HG03432 (cell line): Measurements from ENCODE around the gene SBDS.
"Not testable (repeated sequence)": the region's sequence is repeated elsewhere in the genome, so short reads cannot be mapped to it uniquely, and the experiment has no call there.

Experiments
- ATAC-seq: cut with Tn5 transposase; IDR thresholded peaks from one replicate; pipeline ENCODE4 v1.9.1; 2021; ENCODE audit warnings: mild to moderate bottlenecking, moderate library complexity; ENCODE audit not compliant: unreplicated experiment

SBDS gene

GRCh38 chr7:66996444-66997191, 1.2 kb upstream of the SBDS start, which contains the start of gene TYW1:
Gene TYW1, plus strand, starts transcription at chr7:66996833. Its CDS starts 146 bp downstream, at chr7:66996979.
- peak; percentile 90 for ATAC-seq

GRCh38 chr7:66994691-66995049, 716 bp downstream of the SBDS start:
- peak; percentile 40 for ATAC-seq

GRCh38 chr7:66994051-66994450, 1.3 kb downstream of the SBDS start:
- not testable (repeated sequence) for ATAC-seq

DNA sequence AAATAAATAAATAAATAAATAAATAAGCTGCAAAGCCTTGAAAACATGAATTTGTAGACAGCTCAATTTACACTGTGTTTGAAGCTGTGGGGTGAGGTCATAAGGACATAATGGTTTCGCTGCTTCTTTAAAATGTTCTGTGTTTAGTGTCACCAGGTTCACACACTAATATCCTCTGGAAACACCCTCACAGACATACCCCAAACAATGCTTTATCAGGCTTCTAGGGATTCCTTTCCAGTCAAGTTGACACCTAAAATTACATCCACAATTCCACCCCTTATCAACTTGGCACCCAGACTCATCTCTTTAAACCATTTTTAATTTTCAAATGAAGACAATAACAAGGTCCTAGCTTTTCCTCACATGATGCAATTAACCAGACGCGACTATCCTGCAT, 5.8 kb downstream of the SBDS start:
- ATAC-seq, result not testable (repeated sequence)

- ATAC-seq, result not testable (repeated sequence)
Measured at GRCh38 chr7:66980336-66980735, 15.1 kb downstream of the SBDS start.

DNA sequence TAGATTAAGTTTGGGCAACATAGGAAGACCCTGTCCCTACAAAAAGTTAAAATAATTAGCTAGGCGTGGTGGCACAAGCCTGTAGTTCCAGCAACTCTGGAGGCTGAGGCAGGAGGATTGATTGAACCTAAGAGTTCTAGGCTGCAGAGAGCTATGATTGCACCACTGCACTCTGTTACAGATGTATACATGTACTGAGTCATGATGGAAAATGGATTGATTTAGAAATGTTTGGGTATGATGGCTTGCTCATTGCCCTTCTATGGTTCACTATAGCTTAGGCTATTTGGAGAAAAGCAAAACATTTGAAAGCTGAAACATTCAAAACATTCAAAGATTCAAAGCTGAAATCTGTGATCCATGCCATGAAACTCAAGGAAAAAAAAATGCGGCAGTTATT, 16.4 kb downstream of the SBDS start:
- not testable (repeated sequence) for ATAC-seq

DNA sequence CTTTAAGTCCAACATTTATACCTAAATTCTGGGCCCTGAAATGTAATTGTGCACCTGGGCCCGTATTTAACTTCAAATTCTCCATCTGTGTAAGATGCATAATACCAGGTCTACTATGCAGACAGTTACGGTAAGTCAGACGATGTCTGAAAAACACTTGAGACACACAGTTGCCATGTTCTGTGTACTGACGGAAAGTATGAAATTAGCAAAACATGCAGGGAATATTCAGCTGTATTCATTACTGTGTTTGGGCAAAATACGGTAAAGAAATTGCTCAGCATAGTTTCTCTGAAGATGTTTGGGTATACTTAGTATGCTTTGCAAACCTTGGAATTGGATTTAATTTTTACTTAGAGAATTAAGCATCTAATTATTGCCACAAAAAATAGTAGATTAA, 17.1 kb downstream of the SBDS start:
- ATAC-seq, result not testable (repeated sequence)

DNA sequence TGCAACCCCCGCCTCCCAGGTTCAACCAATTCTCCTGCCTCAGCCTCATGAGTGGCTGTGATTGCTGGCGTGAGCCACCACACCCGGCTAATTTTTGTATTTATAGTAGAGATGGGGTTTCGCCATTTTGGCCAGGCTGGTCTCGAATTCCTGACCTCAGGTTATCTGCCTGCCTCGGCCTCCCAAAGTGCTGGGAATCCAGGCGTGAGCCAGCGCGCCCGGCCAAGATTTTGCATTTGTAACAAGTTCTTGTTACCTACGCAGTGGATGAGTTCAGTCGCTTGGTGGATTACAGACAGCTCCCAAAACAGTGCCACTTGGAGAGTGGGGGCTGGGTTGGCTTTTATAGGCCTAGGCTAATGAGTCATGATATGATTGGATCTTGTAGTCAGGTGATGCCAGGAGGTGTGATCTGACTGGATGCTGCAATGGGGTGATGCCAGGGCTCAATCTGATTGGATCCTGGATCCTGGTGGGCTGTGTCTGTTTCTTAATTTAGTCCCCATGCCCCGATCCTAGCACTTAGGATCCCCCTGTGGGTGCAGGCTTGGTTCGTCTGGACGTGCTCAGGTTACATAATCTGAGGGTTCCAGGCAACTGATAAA, 20.3 kb downstream of the SBDS start:
- ATAC-seq, result no peak

GRCh38 chr7:66970310-66970709, 25.1 kb downstream of the SBDS start:
- no peak for ATAC-seq

DNA sequence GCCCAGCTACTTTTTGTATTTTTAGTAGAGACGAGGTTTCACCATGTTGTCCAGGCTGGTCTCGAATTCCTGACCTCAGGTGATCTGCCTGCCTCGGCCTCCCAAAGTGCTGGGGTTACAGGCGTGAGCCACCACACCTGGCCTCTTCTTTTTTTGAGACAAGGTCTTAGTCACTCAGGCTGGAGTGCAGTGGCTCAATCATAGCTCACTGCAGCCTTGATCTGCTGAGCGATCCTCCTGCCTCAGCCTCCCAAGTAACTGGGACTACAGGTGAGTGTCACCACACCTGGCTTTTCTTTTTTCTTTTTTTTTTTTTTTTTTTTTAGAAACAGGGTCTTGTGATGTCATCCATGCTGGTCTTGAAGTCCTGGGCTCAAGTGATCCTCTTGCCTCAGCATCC, 26.4 kb downstream of the SBDS start:
- not testable (repeated sequence) for ATAC-seq

DNA sequence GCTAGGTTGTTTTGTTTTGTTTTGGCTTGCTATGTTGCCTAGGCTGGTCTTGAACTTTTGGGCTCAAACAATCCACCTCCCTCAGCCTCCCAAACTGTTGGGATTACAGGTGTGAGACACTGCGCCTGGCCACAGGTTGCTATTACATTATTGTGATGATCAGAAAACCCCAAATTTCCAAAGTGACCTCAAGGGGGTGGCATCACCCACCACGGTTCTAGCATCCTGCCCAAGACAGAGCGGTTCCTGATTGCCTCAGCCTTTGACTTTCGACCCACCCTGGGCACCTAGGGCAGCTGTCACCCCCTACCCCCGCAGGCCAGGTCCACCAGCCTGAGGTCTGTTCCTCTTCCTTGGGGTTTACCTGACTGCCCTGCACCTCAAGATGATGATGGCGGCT, 28.4 kb downstream of the SBDS start:
- no peak for ATAC-seq

DNA sequence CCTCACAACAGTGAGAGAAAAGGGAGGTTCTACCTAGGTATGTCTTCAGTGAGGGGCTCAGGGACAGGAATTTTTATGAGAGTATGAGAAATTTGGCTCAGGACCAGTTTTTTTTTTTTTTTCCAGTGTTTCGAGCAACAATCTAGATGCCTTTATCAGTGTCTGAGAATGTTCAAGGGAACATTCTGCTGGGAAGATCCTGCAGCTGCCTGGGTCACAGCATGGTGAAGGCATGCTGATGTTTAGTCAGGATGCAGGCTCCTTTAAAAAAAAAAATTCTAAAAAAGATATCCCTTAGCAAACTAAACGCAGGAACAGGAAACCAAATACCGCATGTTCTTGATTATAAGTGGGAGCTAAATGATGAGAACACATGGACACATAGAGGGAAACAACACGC, 31.0 kb downstream of the SBDS start:
- ATAC-seq, result no peak

DNA sequence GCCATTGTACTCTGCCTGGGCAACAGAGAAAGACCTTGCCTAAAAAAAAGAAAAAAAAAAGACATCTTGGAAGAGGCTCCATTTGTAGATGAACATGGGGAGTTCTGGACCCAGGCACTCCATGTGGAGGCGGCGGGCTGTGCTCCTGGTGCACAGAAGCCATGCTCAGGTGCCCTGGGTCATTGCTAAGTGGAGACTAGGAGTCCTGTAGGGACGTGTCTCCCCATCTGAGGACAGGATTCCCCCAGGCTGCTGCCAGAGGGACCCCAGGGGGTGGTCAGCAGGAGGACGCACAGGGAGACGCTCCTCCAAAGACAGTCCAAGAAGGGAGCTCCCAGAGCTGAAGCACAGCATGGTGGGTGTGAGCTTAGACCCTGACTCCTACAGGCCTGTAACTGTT, 34.3 kb downstream of the SBDS start:
- ATAC-seq, result no peak

GRCh38 chr7:66960192-66960591, 35.2 kb downstream of the SBDS start:
- no peak for ATAC-seq

GRCh38 chr7:66958538-66959350, 36.6 kb downstream of the SBDS start:
- no peak for ATAC-seq

- no peak for ATAC-seq
Measured at GRCh38 chr7:66957595-66958290, 37.6 kb downstream of the SBDS start.

DNA sequence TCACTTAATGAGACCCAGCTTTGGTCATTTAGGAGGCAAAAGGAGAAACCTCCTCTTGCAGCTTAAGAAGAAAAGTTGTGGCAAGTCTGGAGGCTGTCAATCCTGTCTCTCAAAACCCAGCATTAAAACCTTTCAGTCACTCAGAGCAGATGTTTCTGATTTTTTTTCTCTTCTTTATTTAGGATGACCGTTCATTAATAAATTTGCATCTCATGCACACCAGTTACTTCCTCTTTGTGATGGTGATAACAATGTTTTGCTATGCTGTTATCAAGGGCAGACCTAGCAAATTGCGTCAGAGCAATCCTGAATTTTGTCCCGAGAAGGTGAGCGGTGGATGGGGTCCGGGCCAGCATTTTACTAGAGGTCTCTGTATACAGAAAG, 42.4 kb downstream of the SBDS start:
- ATAC-seq, result no peak

DNA sequence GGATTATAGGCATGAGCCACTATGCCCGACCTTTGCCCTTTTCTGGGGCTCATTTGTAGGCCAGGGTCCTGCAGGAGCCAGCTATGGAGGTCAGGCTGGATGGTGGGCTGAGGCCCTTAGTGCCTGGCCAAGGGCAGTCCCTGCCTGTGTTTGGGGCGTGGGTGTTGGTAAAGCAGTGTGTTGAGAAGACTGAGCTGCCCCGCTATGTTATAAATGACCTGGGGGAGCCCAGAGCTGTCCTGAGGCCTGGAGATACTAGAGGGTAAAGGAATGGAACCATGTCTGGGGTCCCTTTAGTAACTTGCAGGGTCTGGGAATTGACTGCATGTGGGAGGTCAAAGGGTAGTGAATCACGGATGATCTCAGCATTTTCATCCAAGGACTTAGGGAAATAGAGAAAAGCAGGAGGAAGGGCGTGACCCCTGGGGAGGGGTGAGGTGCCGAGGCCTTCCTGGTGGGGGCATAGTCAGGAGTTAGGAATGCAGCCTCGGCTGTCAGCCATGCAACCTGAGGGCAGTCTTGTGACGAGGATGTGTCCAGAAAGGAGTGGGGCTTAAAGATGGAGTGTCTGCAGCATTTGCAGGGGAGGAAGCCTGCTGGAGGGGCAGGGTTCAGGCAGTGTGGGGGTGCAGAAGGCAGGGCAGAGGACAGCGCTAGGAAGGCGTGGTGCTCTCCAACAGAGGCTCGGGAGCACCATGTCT, 42.9 kb downstream of the SBDS start:
- no peak for ATAC-seq

DNA sequence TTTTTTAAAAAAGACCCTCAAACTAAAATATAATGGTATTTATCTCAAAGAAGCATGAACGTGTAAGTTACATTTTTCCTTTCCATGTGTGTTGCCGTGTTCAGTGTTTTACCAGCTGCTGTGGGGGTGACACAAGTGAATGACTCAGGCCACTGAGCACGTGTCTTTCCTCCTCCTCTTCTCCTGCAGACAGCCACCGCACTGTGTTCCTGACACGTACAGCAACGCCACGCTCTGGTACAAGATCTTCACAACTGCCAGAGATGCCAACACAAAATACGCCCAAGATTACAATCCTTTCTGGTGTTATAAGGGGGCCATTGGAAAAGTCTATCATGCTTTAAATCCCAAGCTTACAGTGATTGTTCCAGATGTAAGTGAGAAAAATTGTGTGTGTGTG, 44.6 kb downstream of the SBDS start:
- no peak for ATAC-seq

DNA sequence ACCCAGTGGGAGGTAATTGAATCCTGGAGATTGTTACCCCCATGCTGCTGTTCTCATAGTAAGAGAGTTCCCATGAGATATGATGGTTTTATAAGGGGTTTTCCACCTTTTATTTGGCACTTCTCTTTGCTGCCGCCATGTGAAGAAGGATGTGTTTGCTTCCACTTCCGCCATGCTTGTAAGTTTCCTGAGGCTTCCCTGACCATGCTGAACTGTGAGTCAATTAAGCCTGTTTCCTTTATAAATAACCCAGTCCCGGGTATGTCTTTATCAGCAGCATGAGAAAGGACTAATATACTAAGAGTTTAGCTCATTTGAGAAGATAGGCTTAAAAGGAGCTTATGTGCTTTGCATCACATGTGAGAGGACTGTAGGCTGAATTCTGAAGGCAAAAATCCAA, 45.1 kb downstream of the SBDS start:
- no peak for ATAC-seq
